OCI-LY1 (cell line): Measurements from ENCODE around the gene FGF16.
"Not testable (repeated sequence)": the region's sequence is repeated elsewhere in the genome, so short reads cannot be mapped to it uniquely, and the experiment has no call there.

Experiments used
- H2AFZ ChIP-seq: fragments of 200-600 bp; sonication (generic), shearing (Covaris generic); 2 replicates; pipeline ENCODE4 v1.6.0; 2014; ENCODE audit warnings: antibody characterized with exemption, mild to moderate bottlenecking, low read length
- H3F3A ChIP-seq: fragments of 200-600 bp; sonication (generic), shearing (Covaris generic); 2 replicates; pipeline ENCODE4 v1.6.0; 2014; ENCODE audit warnings: mild to moderate bottlenecking, antibody characterized with exemption, low read length, moderate library complexity; ENCODE audit not compliant: insufficient read depth
- H3K27ac ChIP-seq: fragments of 200-600 bp; sonication (generic); 2 replicates; pipeline ENCODE4 v1.5.1; 2014; ENCODE audit warnings: low read length, mixed run types, mild to moderate bottlenecking, low read depth; ENCODE audit not compliant: poor library complexity, severe bottlenecking
- H3K27me3 ChIP-seq: fragments of 200-600 bp; sonication (generic); 2 replicates; pipeline ENCODE4 v1.6.0; 2014; ENCODE audit warnings: antibody characterized with exemption, mild to moderate bottlenecking, low read length, moderate library complexity; ENCODE audit not compliant: insufficient read depth
- H3K36me3 ChIP-seq: fragments of 200-600 bp; sonication (generic); 2 replicates; pipeline ENCODE4 v1.6.1; 2014; ENCODE audit warnings: mild to moderate bottlenecking, antibody characterized with exemption, low read length, moderate library complexity, mixed read lengths; ENCODE audit not compliant: insufficient read depth
- H3K4me1 ChIP-seq: fragments of 200-600 bp; sonication (generic); 2 replicates; pipeline ENCODE4 v1.5.1; 2014; ENCODE audit warnings: mild to moderate bottlenecking, low read length, moderate library complexity; ENCODE audit not compliant: insufficient read depth, severe bottlenecking
- H3K4me2 ChIP-seq: fragments of 200-600 bp; sonication (generic), shearing (Covaris generic); 2 replicates; pipeline ENCODE4 v1.6.1; 2014; ENCODE audit warnings: low read length
- H3K4me3 ChIP-seq: fragments of 200-600 bp; sonication (generic); 2 replicates; pipeline ENCODE4 v1.5.1; 2014; ENCODE audit warnings: low read length, low read depth, mild to moderate bottlenecking, mixed read lengths; ENCODE audit not compliant: poor library complexity, severe bottlenecking
- H3K79me2 ChIP-seq: fragments of 200-600 bp; shearing (Covaris generic); 2 replicates; pipeline ENCODE4 v1.6.1; 2016; ENCODE audit warnings: mixed run types, low read length, mixed read lengths; ENCODE audit not compliant: insufficient read depth
- H3K9ac ChIP-seq: fragments of 200-600 bp; sonication (generic), shearing (Covaris generic); 2 replicates; pipeline ENCODE4 v1.6.1; 2014; ENCODE audit warnings: mild to moderate bottlenecking, low read length, mixed read lengths
- H3K9me2 ChIP-seq: fragments of 200-600 bp; sonication (generic), shearing (Covaris generic); 2 replicates; pipeline ENCODE4 v1.6.1; 2014; ENCODE audit warnings: low read depth, mild to moderate bottlenecking, low read length, mixed read lengths
- H3K9me3 ChIP-seq: fragments of 200-600 bp; shearing (Covaris generic); 2 replicates; pipeline ENCODE4 v1.6.1; 2014; ENCODE audit warnings: low read length, mixed read lengths
- H4K20me1 ChIP-seq: fragments of 200-600 bp; sonication (generic), shearing (Covaris generic); 2 replicates; pipeline ENCODE4 v1.6.0; 2016; ENCODE audit warnings: mild to moderate bottlenecking, low read length; ENCODE audit not compliant: insufficient read depth
- CTCF ChIP-seq: fragments of 200-600 bp; sonication (generic), shearing (Covaris generic); IDR thresholded peaks from 2 replicates; pipeline ENCODE4 v1.5.1; 2017; ENCODE audit warnings: mild to moderate bottlenecking, antibody characterized with exemption, low read length, moderate library complexity, mixed read lengths
- EZH2 ChIP-seq: fragments of 200-600 bp; sonication (generic), shearing (Covaris generic); IDR thresholded peaks from 2 replicates; pipeline ENCODE4 v1.8.0; 2017; ENCODE audit warnings: borderline replicate concordance, mixed run types, mild to moderate bottlenecking, antibody characterized with exemption, low read length, moderate library complexity, mixed read lengths

Gene FGF16

GRCh38 chrX:77446908-77447652 is at the start of gene FGF16:
Gene FGF16, plus strand, starts transcription at chrX:77447389. Its CDS starts 286 bp downstream, at chrX:77447675.
- Histone ChIP-seq H3K4me3 (no peak within 1 kb of the TSS), H4K20me1 (no peaks in the 10 kb centered on the region), H3K27ac (no peak within 1 kb of the TSS), H2AFZ (no peak within 1 kb of the TSS), H3K79me2 (no peaks in the 10 kb centered on the region), H3F3A (no peaks in the 10 kb centered on the region), H3K4me2 (no peak within 1 kb of the TSS), H3K27me3 (no peaks in the 10 kb centered on the region), H3K4me1 (no peaks in the 10 kb centered on the region), H3K9ac (no peak within 1 kb of the TSS), H3K9me2 (no peaks in the 10 kb centered on the region), H3K36me3 (no peaks in the 10 kb centered on the region), H3K9me3 (no peaks in the 10 kb centered on the region)
- TF ChIP-seq CTCF = no peak
- no peak for TF ChIP-seq EZH2

- Histone ChIP-seq H3K9me3 (no peaks in the 10 kb centered on the region), H3K36me3 (no peaks in the 10 kb centered on the region), H3F3A (no peaks in the 10 kb centered on the region), H3K9me2 (no peaks in the 10 kb centered on the region), H4K20me1 (no peaks in the 10 kb centered on the region), H3K4me3 (no peak overlapping the region), H3K79me2 (no peaks in the 10 kb centered on the region), H3K27ac (no peak overlapping the region), H3K4me2 (no peak overlapping the region), H2AFZ (no peak overlapping the region), H3K4me1 (no peaks in the 10 kb centered on the region), H3K27me3 (no peaks in the 10 kb centered on the region), H3K9ac (no peak overlapping the region)
- TF ChIP-seq CTCF = no peak
- TF ChIP-seq EZH2 = no peak
Measured at GRCh38 chrX:77398330-77398954, 48.7 kb upstream of the FGF16 start.

GRCh38 chrX:77404419-77404818 is 42.8 kb upstream of the FGF16 start:
- Histone ChIP-seq H3F3A (no peaks in the 10 kb centered on the region), H3K4me3 (no peak overlapping the region), H3K79me2 (no peaks in the 10 kb centered on the region), H3K4me1 (no peaks in the 10 kb centered on the region), H3K27me3 (no peaks in the 10 kb centered on the region), H2AFZ (no peak overlapping the region), H4K20me1 (no peaks in the 10 kb centered on the region), H3K9me3 (no peaks in the 10 kb centered on the region), H3K9me2 (no peaks in the 10 kb centered on the region), H3K27ac (no peak overlapping the region), H3K4me2 (no peak overlapping the region), H3K36me3 (no peaks in the 10 kb centered on the region), H3K9ac (no peak overlapping the region)
- TF ChIP-seq EZH2 (no peak), CTCF (no peak)

- H3K9me2 ChIP-seq, H3K4me3 ChIP-seq, H2AFZ ChIP-seq, H3K36me3 ChIP-seq, H3F3A ChIP-seq, H3K27ac ChIP-seq, H3K4me2 ChIP-seq, H3K9ac ChIP-seq, H3K79me2 ChIP-seq, H3K9me3 ChIP-seq, H3K27me3 ChIP-seq, H4K20me1 ChIP-seq, H3K4me1 ChIP-seq: not testable (repeated sequence)
Measured at GRCh38 chrX:77407821-77408220, 39.4 kb upstream of the FGF16 start.
